Tibial nerve (tissue), 4 donors: Measurements from ENCODE around the gene ISCA2.

ENCODE experiments used
- CTCF ChIP-seq, 5 experiments: fragments of 200-600 bp in 3 of 5; fragments of 450-650 bp in 2 of 5; sonication (generic) in 3 of 5; IDR thresholded peaks; one replicate each; pipeline ENCODE4 v1.5.1; 2016 to 2019; ENCODE audit warnings: antibody characterized with exemption in 5 of 5, mild to moderate bottlenecking in 3 of 5, moderate library complexity in 2 of 5
- EP300 ChIP-seq, 2 donors: sonication (generic); formaldehyde crosslinking; IDR thresholded peaks; one replicate each; pipeline ENCODE4 v1.6.1; 2017; ENCODE audit warnings: antibody characterized with exemption in 2 of 2, mild to moderate bottlenecking in 1 of 2
- POLR2A ChIP-seq, 2 donors: fragments of 450-650 bp; IDR thresholded peaks; one replicate each; pipeline ENCODE4 v1.6.1; 2017; ENCODE audit warnings: antibody characterized with exemption in 2 of 2, mild to moderate bottlenecking in 2 of 2, moderate library complexity in 2 of 2

GRCh38 chr14:74507085-74507484 lies 13.5 kb downstream of the ISCA2 start:
- TF ChIP-seq POLR2A (IDR thresholded peaks at IDR 0.05), result no peak
- TF ChIP-seq CTCF (IDR thresholded peaks at IDR 0.05), result no peak
- TF ChIP-seq EP300 (IDR thresholded peaks at IDR 0.05), result no peak
